Measurements from ENCODE around the gene TAF8.

The TAF8 gene

GRCh38 chr6:42049116-42049809, 1.1 kb upstream of the TAF8 start:
- intact Hi-C loops (cut with DNase I), result no loop called here
- peak in 2 of 10 donors; percentile 70 to 84 for DNase-seq

- DNase-seq, result peak in 2 of 10 donors; percentile 17 to 72
- intact Hi-C loops (cut with DNase I), result loop anchor here (5.0 kb wide), 1 partner anchor 167 kb away; the partner anchor contains the start of gene MRPS10
These were observed 402 bp upstream of the TAF8 start for GRCh38 chr6:42049948-42050296.

GRCh38 chr6:42051268-42051653, 937 bp downstream of the TAF8 start:
- intact Hi-C loops (cut with DNase I), result loop anchor here (5.0 kb wide), 1 partner anchor 166 kb away; the partner anchor contains the start of gene MRPS10
- DNase-seq, result peak in 1 of 10 donors; percentile 51

- intact Hi-C loops (cut with DNase I), result loop anchor here (5.0 kb wide), 1 partner anchor 164 kb away; the partner anchor contains the start of gene MRPS10
- no peak for DNase-seq
These were observed 3.3 kb downstream of the TAF8 start for GRCh38 chr6:42053601-42054000.

- intact Hi-C loops (cut with DNase I), result no loop called here
- DNase-seq, result peak in 1 of 10 donors; percentile 3
These were observed 9.4 kb downstream of the TAF8 start for GRCh38 chr6:42059743-42060142.

GRCh38 chr6:42066156-42066675, 15.9 kb downstream of the TAF8 start:
- peak in 1 of 10 donors; percentile 85 for DNase-seq
- intact Hi-C loops (cut with DNase I), result no loop called here

DNA sequence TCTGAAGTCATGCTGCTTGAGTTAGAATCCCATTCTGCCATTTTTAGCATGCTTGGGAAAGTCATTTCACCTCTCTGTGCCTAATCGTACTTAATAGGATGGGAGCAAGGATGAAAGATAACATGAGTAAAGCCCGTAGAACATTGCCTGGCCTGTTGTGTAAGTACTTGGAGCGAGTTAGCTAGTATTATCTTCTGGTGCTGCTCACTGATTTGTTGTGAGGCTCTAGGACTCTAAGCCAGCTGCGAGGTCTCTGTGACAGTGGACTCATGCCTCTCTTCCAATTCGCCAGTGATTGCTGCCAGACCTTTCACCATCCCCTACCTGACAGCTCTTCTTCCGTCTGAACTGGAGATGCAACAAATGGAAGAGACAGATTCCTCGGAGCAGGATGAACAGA, 17.8 kb downstream of the TAF8 start:
- intact Hi-C loops (cut with DNase I), result no loop called here
- no peak for DNase-seq

DNA sequence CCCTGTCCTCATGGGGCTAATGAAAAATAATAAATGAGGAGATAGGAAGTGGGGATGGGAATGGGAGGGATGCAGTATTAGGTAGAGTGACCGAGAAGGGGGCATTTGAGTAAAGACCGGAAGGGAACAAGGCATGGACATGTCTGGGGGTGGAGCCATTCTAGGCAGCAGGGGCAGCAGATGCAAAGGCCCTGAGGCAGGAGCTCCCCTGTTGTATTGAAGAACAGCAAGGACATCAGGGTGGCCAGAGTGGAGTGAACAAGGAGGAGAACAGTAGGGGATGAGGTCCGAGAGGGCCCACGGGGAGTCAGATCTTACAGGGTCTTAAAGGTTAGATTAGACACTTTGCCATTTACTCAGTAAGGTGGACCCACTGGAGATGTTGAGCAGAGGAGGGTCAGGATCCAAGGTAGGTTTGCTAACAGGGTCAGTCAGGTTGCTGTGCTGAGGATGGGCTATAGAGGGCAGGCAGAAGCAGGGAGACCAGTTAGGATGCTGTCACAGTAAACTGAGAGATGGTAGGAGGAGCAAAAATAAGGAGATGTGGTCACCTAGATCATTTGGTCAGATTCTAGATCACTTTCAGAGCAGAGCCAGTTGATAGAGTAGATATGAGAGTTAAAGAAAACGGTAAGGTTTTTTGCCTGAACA, 18.7 kb downstream of the TAF8 start:
- peak in 1 of 10 donors; percentile 31 for DNase-seq
- intact Hi-C loops (cut with DNase I), result no loop called here

GRCh38 chr6:42071881-42072583, 21.7 kb downstream of the TAF8 start:
- DNase-seq, result peak in 2 of 10 donors; percentile 52 to 83
- intact Hi-C loops (cut with DNase I), result loop anchor here (10.0 kb wide), 2 partner anchors 143 to 463 kb away; partner anchors contain the start of gene MRPS10

DNA sequence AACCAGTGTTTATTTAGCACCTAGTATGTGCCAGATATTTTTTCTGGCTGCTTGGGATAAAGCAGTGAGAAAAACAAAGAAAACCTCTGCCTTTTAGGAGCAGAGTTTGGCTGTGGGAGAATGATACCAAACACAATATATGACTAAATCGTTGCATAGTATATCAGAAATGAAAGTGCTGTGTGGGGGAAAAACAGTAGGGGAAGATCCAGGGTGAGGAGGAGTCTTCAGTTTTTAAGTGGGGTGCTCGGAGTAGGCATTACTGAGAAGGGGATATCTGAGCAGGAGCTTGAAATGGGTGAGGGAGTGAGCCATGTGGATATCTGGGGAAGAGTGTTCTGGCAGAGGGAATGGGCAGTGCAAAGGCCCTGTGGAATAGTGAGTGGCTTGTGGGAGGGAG, 23.0 kb downstream of the TAF8 start:
- peak in 1 of 10 donors; percentile 3 for DNase-seq
- intact Hi-C loops (cut with DNase I), result loop anchor here (10.0 kb wide), 2 partner anchors 142 to 462 kb away; partner anchors contain the start of gene MRPS10

DNA sequence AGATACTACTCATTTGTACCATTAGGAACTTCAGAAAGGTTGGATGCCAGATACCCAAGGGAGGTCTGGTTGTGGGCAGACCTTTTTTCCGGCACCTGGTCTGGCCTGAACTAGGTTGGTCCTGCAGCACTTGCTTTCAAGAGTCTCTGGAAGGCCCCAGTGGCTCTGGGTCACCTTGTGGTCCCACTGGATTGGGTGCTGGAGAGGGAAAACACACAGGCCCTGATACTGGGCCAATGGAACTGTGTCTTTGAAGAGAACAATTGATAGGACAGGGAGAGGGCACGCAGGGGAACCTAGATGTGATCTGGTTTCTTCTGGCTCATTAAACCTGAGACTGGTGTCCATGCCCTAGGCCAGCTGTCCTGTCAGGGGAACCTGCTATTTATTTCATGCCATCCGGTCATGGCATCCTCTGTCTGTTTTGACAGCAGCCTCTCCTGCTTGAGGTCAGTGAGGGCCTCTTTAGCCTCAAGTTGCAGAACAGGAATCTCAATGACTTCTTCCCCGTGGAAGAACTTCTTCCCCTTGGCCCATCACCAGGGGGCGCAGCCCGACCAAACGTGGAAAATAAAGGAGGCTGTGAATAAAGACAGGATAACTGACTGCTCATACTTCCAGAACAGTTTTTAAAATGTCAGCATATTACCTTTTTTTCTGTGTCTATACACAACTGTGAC, 25.0 kb downstream of the TAF8 start:
- intact Hi-C loops (cut with DNase I), result loop anchor here (2.0 to 10.0 kb wide), 3 partner anchors 94 to 460 kb away; partner anchors contain the start of gene MRPS10
- peak; percentile 60 to 96 (median 75) for DNase-seq

- DNase-seq, result peak in 2 of 10 donors; percentile 17 to 49
- intact Hi-C loops (cut with DNase I), result loop anchor here (10.0 kb wide), 2 partner anchors 136 to 456 kb away; partner anchors contain the start of gene MRPS10
These were observed 28.1 kb downstream of the TAF8 start for GRCh38 chr6:42078386-42078785.

DNA sequence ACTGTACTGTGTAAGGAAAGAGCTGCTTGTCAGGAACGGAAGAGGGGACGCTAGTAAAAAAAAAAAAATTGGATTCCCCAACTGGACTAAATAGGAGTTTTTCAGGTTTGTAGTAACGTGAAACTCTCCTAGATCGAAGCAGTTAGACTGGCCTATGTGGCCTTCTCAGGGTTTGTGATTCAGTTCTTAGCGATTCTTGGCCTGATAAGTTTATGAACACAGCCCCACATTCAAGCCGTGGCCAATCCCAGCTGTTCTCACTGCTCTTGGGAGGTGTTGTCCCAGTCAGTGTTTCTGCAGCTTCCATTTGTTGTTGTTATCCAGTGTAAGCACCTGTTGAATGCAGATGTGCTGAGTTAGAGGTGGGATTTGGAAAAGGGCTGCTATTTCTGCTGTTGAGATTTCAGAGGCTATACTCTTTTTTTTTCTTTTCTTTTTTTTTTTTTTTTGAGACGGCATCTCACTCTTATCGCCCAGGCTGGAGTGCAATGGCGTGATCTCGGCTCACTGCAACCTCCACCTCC, 29.7 kb downstream of the TAF8 start:
- intact Hi-C loops (cut with DNase I), result loop anchor here (10.0 kb wide), 2 partner anchors 135 to 455 kb away; partner anchors contain the start of gene MRPS10
- DNase-seq, result peak in 1 of 10 donors; percentile 17

DNA sequence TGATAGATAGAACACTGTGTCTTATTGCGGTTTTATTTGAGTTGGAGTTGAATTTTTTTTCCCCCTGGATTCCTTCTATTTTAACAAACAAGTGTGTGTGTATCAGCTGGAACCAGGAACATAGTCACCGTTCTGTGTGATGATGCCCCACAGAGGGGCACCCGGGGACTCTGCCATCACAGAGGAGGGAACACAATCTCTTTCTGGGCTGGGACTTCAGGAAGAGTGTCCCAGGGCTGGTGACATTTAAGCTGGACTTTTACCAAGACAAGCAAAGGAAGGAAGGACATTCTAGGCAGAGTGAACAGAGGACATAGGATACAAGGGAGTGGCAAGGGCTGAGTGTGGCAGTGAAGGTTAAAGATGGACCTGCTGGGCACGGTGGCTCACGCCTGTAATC, 33.2 kb downstream of the TAF8 start:
- DNase-seq, result peak in 1 of 10 donors; percentile 22
- intact Hi-C loops (cut with DNase I), result no loop called here

DNA sequence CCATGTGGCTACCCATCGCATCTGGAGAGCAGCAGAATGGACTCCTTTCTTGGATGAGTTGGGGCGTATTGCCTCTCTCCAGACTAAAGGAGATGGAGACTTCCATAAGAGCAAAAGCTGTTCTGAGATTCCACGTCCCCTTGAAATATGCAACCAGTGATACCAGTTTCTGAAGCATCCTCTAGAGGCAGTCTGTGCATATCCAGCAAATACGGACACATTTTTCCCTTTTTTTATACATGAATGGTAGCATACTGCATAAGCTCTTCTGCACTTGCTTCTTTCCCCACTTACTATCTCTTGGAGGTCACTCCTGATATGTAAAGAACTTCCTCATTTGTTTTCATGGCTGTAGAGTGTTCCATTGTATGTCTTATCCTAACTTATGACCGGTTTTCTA, 34.6 kb downstream of the TAF8 start:
- peak in 1 of 10 donors; percentile 12 for DNase-seq
- intact Hi-C loops (cut with DNase I), result no loop called here

GRCh38 chr6:42086046-42087035, 36.0 kb downstream of the TAF8 start:
- intact Hi-C loops (cut with DNase I), result no loop called here
- DNase-seq, result peak in 2 of 10 donors; percentile 18 to 20

DNA sequence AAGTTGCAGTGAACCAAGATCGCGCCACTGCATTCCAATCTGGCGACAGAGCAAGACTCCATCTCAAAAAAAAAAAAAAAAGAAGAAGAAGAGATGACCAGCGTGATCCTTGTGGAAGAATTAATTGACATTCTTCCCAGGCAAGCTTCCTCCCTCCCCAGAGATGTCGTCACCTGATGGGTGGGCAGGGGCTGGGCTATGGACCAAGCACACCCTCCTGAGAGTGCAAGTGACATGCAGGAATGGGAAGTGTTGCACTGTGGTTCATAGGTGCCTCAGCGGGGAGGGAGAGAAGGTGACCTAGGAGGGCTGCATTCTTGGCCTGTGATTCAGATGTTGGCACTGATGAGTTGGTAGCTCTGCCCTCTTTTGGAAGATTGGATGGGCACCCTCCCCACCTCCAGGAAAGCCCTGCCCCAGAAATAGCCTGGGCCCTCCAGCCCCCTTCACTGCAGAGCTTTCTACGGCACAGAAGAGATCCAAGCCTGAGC, 37.8 kb downstream of the TAF8 start:
- no peak for DNase-seq
- intact Hi-C loops (cut with DNase I), result no loop called here

Measured in posterior cingulate gyrus (tissue), 11 donors.